ENCODE measurements around the gene PLCB1.

DNA sequence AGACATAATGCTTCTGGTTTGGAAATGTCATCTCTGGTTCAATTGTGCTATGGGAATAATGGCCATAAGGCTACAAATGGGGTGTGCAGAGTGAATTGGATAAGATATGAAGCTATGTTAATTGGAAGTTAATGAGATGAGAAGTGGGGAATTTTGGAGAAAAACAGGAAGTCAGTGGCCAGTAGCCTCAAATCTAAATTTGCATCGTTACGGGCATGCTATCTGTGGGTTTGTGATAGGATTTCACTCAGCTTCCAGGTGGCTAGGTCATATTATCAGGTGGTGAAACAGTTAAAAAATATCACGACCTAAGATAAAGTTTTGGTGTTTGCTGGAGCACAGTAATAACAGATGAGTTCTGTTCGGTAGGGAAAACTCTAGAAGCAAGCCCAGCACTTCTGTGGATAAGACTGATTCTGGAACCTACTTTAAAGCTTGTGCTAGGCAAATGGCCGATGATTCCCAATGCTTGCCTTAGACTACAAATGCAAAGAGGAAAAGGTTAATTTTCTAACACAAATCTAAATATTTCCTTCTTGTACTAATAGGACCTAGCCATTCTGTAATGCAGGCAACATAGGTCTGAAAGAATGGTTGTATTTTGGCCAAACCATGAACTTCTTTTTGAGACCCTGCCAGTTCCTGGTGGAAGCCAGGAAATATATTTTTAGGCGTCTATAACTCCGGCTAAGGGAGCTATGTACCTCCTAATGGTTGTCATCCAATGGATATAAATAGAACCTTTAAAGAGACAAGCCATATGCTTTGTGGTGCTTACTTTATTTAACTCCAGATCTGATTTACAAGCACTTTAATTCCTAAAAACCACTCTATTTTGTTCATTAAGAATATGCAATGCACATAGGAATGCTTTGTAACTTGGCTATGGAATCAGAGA lies 111.0 kb downstream of the PLCB1 start:
- TF ChIP-seq, protein P1, sequence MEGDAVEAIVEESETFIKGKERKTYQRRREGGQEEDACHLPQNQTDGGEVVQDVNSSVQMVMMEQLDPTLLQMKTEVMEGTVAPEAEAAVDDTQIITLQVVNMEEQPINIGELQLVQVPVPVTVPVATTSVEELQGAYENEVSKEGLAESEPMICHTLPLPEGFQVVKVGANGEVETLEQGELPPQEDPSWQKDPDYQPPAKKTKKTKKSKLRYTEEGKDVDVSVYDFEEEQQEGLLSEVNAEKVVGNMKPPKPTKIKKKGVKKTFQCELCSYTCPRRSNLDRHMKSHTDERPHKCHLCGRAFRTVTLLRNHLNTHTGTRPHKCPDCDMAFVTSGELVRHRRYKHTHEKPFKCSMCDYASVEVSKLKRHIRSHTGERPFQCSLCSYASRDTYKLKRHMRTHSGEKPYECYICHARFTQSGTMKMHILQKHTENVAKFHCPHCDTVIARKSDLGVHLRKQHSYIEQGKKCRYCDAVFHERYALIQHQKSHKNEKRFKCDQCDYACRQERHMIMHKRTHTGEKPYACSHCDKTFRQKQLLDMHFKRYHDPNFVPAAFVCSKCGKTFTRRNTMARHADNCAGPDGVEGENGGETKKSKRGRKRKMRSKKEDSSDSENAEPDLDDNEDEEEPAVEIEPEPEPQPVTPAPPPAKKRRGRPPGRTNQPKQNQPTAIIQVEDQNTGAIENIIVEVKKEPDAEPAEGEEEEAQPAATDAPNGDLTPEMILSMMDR (conservative IDR thresholded peaks at IDR 0.05; ENCODE audit: low read depth, low read length) = no peak
- TF ChIP-seq USF2 (IDR thresholded peaks at IDR 0.05; ENCODE audit: low read depth, low read length) = no peak
